Measurements from ENCODE around the gene PRKCA.

PRKCA gene

DNA sequence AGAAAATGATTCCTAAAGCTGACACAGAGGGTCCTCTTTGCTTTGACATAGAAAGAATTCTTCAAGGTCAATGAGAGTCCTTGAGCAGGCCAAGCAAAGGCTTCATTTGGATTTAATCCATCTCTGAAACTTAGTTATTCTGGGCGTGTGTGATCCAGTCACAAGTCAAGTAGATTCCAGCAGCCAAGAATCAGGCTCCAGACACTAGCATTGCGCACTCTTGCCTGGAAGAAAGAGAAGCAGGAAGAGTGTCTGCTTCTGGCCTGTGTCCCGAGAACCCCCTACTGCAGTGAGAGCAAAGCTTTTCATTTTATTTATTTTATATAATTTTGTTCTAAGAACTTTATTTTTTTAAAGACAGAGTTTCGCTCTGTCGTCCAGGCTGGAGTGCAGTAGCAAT is 444.3 kb downstream of the PRKCA start:
- no peak overlapping the region for H3K27ac Mint-ChIP-seq
- H3K36me3 Mint-ChIP-seq (ENCODE audit: low read depth) = peaks cover 38% of the 10 kb centered on the region
- no peaks in the 10 kb centered on the region for H3K27me3 Mint-ChIP-seq (ENCODE audit: low read depth)
- H3K4me1 Mint-ChIP-seq (ENCODE audit: low read depth) = peaks cover 2% of the 10 kb centered on the region
- H3K4me3 Mint-ChIP-seq = no peak overlapping the region
- H3K9me3 Mint-ChIP-seq = no peaks in the 10 kb centered on the region

DNA sequence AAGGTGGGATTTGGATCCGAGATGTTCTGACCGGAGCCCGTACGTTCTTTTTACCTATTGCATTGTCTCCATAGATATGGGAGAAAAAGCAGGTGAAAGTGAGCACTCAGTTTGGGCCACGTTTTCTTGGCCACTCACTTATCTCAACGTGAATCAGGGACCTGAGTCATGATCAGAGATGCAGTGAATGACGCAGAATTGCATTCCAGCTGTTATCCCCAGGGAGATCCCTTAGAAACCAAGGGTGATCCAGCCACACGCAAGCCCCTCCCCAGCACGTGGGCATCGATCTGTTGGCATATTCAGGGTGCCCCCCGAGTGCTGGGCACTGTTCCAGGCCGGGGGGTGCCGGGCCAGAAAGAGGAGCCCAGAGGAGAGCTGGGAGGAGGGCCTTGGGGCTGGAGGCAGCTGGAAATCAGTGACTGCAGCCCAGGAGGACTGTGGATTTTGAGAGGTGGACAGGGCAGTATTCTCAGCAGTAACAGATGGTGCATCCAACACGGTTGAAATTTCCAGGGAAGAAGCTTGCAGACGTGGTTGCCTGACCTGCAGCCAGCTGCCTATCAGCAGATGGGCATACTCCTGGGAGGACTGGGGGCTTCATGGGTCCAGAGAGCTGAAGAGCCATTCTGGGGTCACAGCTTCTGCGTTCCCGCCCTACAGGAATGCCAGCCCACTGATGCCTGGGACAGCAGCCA is 445.3 kb downstream of the PRKCA start:
- H3K27ac Mint-ChIP-seq = no peak overlapping the region
- H3K9me3 Mint-ChIP-seq = no peaks in the 10 kb centered on the region
- no peaks in the 10 kb centered on the region for H3K27me3 Mint-ChIP-seq (ENCODE audit: low read depth)
- H3K36me3 Mint-ChIP-seq (ENCODE audit: low read depth) = peaks cover 34% of the 10 kb centered on the region
- H3K4me3 Mint-ChIP-seq = no peak overlapping the region
- H3K4me1 Mint-ChIP-seq (ENCODE audit: low read depth) = peaks cover 2% of the 10 kb centered on the region

DNA sequence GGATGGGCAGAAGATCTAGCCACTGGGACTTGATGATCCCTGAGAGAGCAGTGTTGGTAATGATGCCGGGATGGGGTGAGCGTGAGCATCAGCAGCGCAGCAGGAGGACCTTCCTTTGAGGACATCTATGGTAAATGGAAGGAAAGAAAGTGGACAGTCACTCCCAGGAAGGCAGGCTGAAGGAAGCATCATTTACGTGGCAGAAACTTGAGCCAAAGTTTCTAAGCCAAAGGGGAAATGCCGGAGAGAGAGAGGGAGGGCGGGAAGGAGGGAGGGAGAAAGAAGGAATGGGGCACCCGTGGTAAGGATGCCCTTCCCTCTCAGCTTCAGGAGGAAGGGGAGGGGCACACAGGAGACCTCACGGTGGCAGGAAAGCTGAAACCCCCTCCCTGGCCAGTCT is 446.2 kb downstream of the PRKCA start:
- Mint-ChIP-seq H3K36me3 (ENCODE audit: low read depth) (peaks cover 34% of the 10 kb centered on the region), H3K27me3 (ENCODE audit: low read depth) (no peaks in the 10 kb centered on the region), H3K4me3 (no peak overlapping the region), H3K27ac (peak overlapping the region; percentile 31), H3K4me1 (ENCODE audit: low read depth) (peaks cover 2% of the 10 kb centered on the region), H3K9me3 (no peaks in the 10 kb centered on the region)

DNA sequence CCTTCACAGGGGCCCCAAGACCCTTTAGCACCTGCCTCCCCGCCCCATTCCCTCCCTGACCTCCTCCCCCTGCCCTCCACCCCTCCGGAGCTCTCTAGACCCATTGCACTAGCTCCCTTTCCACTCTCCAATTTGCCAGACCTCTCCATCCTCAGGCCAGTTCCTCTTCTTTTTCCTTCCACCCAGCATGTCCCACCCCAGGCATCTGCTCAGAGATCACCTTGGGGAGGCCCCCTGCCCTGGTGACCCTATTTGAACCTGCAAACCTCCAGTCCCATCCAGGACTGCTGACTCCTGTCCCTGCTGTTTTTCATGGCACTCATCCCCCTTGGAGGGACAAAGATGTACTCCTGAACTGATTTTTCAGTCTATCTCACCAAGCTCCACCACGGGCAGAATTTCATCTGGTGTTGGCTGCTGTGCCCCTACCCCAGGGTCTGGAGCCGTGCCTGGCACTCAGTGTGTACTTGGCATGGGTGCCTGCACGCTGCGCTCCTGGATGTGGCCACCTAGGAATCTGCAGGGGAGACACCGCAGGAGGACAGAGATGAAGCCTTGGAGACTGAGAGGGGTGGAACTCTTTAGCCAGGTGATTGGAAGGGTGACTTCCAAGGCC is 446.9 kb downstream of the PRKCA start:
- Mint-ChIP-seq H3K4me1 (ENCODE audit: low read depth) (peaks cover 2% of the 10 kb centered on the region), H3K4me3 (no peak overlapping the region), H3K36me3 (ENCODE audit: low read depth) (peaks cover 32% of the 10 kb centered on the region), H3K9me3 (no peaks in the 10 kb centered on the region), H3K27ac (no peak overlapping the region), H3K27me3 (ENCODE audit: low read depth) (no peaks in the 10 kb centered on the region)

DNA sequence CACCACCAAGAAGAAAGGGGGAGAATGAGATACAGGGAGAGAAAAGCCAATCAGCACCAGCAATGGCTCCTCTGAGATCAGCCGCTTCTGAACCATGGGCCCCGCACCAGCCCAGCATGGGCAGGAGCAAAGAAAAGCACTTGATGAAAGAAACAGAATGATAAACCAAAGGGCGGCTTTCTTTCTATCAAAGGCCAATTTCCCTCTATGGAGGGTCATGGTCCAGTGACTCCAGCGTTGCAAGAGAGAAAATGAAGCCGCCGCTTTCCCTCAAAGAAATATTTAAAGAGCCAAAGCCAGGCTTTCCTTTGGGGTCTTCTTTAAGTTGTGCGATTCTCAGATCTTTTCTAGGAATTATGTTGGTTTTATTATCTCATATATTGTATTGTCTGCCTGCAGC is 447.7 kb downstream of the PRKCA start:
- Mint-ChIP-seq H3K4me1 (ENCODE audit: low read depth) (peaks cover 2% of the 10 kb centered on the region), H3K4me3 (no peak overlapping the region), H3K36me3 (ENCODE audit: low read depth) (peaks cover 29% of the 10 kb centered on the region), H3K27me3 (ENCODE audit: low read depth) (no peaks in the 10 kb centered on the region), H3K9me3 (no peaks in the 10 kb centered on the region), H3K27ac (no peak overlapping the region)

DNA sequence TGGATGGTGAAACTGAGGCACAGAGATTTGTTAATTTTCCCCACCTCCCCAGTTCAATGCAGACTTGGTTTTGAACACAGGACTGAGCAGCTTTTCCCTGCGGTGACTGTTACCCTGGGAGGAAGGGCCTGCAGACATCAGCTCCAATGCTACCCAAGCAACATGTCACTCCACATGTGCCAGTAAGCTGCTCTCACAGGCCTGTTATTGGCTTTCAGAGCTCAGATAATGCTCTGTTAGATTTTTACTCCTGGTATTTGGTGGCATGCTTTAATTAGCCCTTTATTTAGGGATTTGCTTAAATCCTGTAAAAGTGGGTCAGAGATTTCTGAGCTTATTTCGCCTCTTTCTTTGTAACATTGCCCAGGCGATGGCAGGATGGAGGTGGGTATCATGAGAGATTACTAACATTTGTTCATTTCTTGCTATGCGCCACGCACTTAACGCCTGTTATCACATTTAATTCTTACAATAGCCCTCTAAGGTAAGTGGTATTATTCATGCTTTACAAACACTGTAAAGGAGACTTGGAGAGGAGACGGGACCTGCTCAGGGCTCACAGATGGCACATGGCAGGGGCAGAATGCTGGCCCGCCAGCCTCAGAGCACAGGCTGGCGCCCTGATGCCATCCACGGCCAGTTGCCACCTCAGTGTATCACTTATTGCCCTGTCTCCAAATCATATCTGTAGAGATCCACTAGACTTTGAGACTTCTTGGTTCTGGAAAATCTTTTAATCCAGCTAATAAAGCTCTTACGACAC is 448.5 kb downstream of the PRKCA start:
- no peak overlapping the region for H3K27ac Mint-ChIP-seq
- no peaks in the 10 kb centered on the region for H3K9me3 Mint-ChIP-seq
- H3K4me1 Mint-ChIP-seq (ENCODE audit: low read depth) = peaks cover 2% of the 10 kb centered on the region
- H3K36me3 Mint-ChIP-seq (ENCODE audit: low read depth) = peaks cover 32% of the 10 kb centered on the region
- H3K4me3 Mint-ChIP-seq = no peak overlapping the region
- H3K27me3 Mint-ChIP-seq (ENCODE audit: low read depth) = no peaks in the 10 kb centered on the region

DNA sequence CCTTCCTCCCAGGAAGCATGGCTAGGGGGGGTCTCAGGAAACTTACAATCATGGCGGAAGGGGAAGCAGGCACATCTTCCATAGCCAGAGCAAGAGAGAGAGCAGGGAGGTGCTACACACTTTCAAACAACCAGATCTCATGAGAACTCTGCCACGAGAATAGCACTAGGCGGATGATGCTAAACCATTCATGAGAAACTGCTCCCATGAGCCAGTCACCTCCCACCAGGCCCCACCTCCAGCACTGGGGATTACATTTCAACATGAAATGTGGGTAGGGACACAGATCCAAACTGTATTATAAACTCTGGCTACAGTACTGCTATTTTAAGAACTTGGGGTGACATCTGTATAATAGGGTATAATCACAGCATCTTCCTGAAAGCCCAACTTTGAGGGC is 449.4 kb downstream of the PRKCA start:
- Mint-ChIP-seq H3K27me3 (ENCODE audit: low read depth) (no peaks in the 10 kb centered on the region), H3K9me3 (no peaks in the 10 kb centered on the region), H3K4me3 (no peak overlapping the region), H3K4me1 (ENCODE audit: low read depth) (peaks cover 2% of the 10 kb centered on the region), H3K36me3 (ENCODE audit: low read depth) (peaks cover 28% of the 10 kb centered on the region), H3K27ac (no peak overlapping the region)

DNA sequence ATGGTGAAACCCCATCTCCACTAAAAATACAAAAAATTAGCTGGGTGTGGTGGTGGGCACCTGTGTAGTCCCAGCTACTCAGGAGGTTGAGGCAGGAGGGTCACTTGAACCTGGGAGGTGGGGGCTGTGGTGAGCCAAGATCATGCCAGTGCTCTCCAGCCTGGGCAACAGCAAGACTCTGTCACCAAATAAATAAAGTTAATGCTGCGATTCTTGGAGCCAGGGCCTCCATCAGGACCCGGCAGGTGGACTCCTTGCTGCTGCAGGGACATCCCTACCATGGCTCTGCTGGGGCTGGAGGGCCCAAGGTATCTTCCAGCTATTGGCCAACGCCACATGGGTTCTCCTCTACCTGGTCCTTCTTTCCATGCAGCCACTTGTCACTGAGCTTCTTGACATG is 450.0 kb downstream of the PRKCA start:
- no peak overlapping the region for H3K4me3 Mint-ChIP-seq
- no peaks in the 10 kb centered on the region for H3K9me3 Mint-ChIP-seq
- H3K36me3 Mint-ChIP-seq (ENCODE audit: low read depth) = peaks cover 33% of the 10 kb centered on the region
- H3K27ac Mint-ChIP-seq = no peak overlapping the region
- H3K4me1 Mint-ChIP-seq (ENCODE audit: low read depth) = peaks cover 2% of the 10 kb centered on the region
- no peaks in the 10 kb centered on the region for H3K27me3 Mint-ChIP-seq (ENCODE audit: low read depth)

DNA sequence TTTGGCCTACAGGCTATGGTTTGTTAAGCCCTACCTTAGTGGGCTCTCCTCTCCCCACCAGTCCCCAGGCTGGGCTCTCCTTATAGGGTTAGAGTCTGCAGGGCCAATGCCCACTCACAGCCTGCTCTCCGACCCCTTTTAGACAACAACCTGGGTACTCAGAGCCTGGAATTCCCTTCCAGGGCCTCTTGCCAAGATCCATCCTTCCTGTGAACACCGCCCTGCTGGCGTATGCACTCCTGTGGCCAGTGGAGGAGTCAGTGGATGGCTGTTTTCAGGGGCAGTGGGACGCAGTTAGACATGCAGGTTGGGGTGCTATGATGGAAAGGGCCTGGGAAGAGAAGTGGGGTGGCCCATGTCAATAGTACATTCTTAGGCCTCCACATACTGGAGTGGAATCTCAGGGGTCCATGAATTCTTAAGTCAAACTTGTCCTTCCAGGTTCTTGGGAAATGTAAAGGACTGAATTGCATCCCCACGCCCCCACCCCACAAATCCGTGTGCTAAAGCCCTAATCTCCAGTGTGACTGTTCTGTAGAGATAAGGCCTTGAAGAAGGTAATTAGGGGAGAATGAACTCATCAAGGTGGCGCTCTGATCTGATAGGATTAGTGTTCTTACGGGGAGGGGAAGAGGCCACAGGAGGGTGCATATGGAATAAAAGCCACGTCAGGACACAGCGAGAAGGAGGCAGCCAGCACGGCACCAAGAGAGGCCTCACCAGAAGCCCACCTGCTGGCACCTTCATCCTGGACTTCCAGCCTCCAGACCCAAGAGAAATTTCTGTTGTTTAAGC is 450.9 kb downstream of the PRKCA start:
- Mint-ChIP-seq H3K9me3 (no peaks in the 10 kb centered on the region), H3K27ac (no peak overlapping the region), H3K4me1 (ENCODE audit: low read depth) (peaks cover 2% of the 10 kb centered on the region), H3K36me3 (ENCODE audit: low read depth) (peaks cover 31% of the 10 kb centered on the region), H3K4me3 (no peak overlapping the region), H3K27me3 (ENCODE audit: low read depth) (no peaks in the 10 kb centered on the region)

DNA sequence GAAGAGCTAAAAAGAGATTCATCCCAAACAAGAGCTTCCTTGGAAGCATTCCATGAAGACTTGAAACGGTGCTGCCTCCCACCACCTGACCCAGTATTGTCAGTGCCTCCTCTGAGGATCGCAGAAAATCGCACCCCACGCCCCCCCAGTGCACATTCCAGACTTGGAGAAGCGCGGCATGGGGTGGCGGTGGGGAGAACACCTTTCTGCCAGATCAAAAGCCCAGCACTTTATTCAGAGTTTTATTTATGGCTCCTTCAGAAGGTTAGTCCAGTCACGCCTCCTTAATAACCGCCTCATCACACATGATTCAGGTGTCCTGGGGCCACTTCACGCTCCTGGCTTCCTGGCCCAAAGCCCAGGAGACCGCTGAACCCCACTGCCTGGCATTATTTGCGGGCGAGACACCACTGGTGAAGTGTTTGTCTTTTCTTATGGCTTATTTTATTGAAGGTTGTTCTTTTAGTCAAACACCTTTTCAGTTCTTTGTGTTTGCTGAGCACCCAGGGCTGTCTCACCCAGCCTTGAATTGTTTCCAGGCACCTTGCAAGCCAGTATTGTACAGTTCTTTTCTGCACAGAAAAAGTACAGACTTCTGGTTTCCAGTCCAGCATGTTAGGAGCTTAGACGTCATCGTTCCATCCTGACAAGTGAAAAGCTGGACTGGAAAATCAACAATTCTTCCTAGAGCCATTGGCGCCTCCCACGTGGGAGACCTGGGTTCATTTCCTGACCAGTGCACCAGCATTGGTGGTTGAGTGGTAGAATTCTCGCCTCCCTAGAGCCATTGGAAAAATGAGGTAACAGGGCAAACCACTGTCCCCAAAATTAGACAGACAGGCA is 452.9 kb downstream of the PRKCA start:
- H3K4me3 Mint-ChIP-seq = no peak overlapping the region
- H3K27me3 Mint-ChIP-seq (ENCODE audit: low read depth) = no peaks in the 10 kb centered on the region
- H3K27ac Mint-ChIP-seq = no peak overlapping the region

DNA sequence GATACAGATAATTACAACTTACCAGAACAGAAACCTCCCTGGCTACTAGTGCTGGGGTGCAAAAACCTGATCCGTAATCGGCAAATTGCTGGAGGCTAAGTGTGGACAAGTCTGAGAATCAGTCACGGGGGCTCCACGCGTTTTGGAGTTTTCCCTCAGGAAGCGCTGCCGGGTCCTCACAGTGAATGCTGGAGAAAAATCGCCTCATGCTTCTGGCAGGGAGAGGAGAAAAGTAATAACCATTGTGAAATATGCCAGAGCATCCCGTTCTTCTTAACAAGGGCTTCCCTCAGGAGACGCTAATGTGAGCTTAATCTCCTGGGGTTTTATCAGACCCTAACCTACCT is 453.5 kb downstream of the PRKCA start:
- Mint-ChIP-seq H3K4me3 (no peak overlapping the region), H3K27me3 (ENCODE audit: low read depth) (no peaks in the 10 kb centered on the region), H3K36me3 (ENCODE audit: low read depth) (peaks cover 20% of the 10 kb centered on the region), H3K27ac (no peak overlapping the region), H3K4me1 (ENCODE audit: low read depth) (no peaks in the 10 kb centered on the region), H3K9me3 (no peaks in the 10 kb centered on the region)

More for the DNA sequence above, 452.9 kb downstream of the PRKCA start:
- Mint-ChIP-seq H3K4me1 (ENCODE audit: low read depth) (no peaks in the 10 kb centered on the region), H3K36me3 (ENCODE audit: low read depth) (peaks cover 24% of the 10 kb centered on the region), H3K9me3 (no peaks in the 10 kb centered on the region)

DNA sequence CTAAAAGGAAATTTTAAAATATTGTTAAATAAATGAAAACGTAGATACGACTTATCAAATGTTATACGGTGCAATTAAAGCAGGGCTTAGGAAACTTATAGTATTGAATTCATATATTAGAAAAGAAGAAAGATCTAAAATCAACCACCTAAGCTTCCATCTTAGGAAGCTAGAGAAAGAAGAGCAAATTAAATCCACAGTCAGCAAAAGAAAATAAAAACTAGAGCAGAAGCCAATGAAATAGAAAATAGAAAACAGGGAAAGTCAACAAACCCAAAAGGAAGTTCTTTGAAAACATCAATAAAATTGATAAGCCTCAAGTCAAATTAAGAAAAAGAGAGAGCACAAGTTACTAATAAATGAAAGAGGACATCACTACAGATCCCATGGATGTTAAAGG is 457.9 kb downstream of the PRKCA start:
- no peaks in the 10 kb centered on the region for H3K27me3 Mint-ChIP-seq (ENCODE audit: low read depth)
- H3K4me3 Mint-ChIP-seq = no peak overlapping the region
- peaks cover 13% of the 10 kb centered on the region for H3K36me3 Mint-ChIP-seq (ENCODE audit: low read depth)
- no peaks in the 10 kb centered on the region for H3K4me1 Mint-ChIP-seq (ENCODE audit: low read depth)
- H3K27ac Mint-ChIP-seq = no peak overlapping the region
- H3K9me3 Mint-ChIP-seq = no peaks in the 10 kb centered on the region

DNA sequence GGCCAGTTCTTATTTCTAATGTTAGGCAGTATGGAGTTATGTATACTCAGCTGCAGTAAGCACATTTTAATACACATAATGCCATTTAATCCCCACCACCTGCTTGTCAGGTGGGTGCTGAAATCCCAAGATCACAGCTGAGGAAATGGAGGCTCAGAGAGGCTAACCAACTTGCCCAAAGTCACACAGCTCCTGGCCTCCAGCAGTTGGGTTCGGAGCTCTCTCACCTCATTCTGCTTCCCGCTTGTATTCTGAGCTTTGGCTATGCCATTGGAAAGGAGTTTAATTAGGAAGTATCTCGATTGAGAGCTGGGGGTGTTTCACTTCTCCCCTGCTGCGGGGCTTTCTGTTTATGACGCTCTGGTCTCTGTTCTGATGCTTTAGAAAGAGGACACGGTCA is 459.9 kb downstream of the PRKCA start:
- peaks cover 11% of the 10 kb centered on the region for H3K36me3 Mint-ChIP-seq (ENCODE audit: low read depth)
- no peaks in the 10 kb centered on the region for H3K9me3 Mint-ChIP-seq
- H3K4me1 Mint-ChIP-seq (ENCODE audit: low read depth) = peaks cover 4% of the 10 kb centered on the region
- H3K4me3 Mint-ChIP-seq = no peak overlapping the region
- H3K27me3 Mint-ChIP-seq (ENCODE audit: low read depth) = no peaks in the 10 kb centered on the region
- H3K27ac Mint-ChIP-seq = no peak overlapping the region

DNA sequence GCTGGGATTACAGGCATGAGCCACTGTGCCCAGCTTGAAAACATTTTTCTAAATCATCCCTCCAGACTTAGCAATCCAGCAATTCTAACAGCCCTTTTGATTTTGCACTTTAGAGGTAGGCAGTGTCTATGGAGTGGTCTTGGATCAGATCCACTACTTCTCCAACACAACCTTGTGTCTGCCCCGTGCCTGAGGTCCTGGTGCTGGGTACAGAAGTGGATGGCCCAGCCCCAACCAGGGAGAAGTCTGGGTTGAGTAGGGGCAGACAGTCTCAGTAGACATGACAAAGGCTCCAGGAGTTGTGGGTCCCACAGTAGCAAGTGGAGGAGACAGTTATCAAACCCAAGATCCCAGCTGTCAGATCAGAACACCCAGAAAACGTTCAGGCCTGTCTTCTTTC is 460.6 kb downstream of the PRKCA start:
- peaks cover 7% of the 10 kb centered on the region for H3K4me1 Mint-ChIP-seq (ENCODE audit: low read depth)
- H3K27ac Mint-ChIP-seq = no peak overlapping the region
- no peaks in the 10 kb centered on the region for H3K27me3 Mint-ChIP-seq (ENCODE audit: low read depth)
- peaks cover 16% of the 10 kb centered on the region for H3K36me3 Mint-ChIP-seq (ENCODE audit: low read depth)
- H3K4me3 Mint-ChIP-seq = no peak overlapping the region
- no peaks in the 10 kb centered on the region for H3K9me3 Mint-ChIP-seq
